Mammary epithelial cell (primary cell): Measurements from ENCODE around the gene LCN10.

Source experiments
- EZH2 ChIP-seq: IDR thresholded peaks from 2 replicates; pipeline ENCODE4 v1.6.1; 2012; ENCODE audit warnings: low read length, inconsistent platforms, borderline replicate concordance
- TF ChIP-seq, protein P1 (sequence below), 2 donors: IDR thresholded peaks in 1 of 2; conservative IDR thresholded peaks in 1 of 2; 2 replicates each; pipeline ENCODE4 v1.5.1; 2011 to 2012; ENCODE audit warnings: inconsistent platforms in 2 of 2, low read length in 2 of 2, mild to moderate bottlenecking in 2 of 2, control low read depth in 1 of 2, low read depth in 1 of 2; ENCODE audit not compliant: insufficient read depth in 1 of 2; ENCODE audit errors: extremely low read depth in 1 of 2

DNA sequence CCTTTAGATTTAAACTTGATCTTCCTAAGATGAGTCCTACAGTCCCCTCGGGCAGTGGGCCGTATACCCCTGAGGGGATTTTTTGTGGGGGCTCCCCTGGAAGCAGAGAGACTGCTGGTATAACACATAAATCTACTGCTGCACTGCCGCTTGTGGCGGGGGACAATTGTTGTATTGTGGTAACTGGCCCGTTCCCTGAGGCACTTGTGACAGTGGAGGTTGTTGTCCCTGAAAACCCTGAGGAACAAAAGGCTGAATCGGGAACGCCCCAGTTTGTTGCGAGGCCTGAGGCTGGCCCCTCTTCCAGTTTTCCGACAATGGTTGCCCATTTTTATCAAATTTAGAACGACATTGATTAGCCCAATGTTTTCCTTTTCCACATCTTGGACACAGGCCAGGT is 43.7 kb upstream of the LCN10 start:
- TF ChIP-seq, protein P1, sequence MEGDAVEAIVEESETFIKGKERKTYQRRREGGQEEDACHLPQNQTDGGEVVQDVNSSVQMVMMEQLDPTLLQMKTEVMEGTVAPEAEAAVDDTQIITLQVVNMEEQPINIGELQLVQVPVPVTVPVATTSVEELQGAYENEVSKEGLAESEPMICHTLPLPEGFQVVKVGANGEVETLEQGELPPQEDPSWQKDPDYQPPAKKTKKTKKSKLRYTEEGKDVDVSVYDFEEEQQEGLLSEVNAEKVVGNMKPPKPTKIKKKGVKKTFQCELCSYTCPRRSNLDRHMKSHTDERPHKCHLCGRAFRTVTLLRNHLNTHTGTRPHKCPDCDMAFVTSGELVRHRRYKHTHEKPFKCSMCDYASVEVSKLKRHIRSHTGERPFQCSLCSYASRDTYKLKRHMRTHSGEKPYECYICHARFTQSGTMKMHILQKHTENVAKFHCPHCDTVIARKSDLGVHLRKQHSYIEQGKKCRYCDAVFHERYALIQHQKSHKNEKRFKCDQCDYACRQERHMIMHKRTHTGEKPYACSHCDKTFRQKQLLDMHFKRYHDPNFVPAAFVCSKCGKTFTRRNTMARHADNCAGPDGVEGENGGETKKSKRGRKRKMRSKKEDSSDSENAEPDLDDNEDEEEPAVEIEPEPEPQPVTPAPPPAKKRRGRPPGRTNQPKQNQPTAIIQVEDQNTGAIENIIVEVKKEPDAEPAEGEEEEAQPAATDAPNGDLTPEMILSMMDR (conservative IDR thresholded peaks at IDR 0.05 in 1 of 2, IDR thresholded peaks at IDR 0.05 in 1 of 2; ENCODE audit: extremely low read depth in 1 of 2, insufficient read depth in 1 of 2, low read depth in 1 of 2, low read length in 2 of 2): no peak
- TF ChIP-seq EZH2: no peak
